Hepatocyte (in vitro differentiated cells): ENCODE measurements around the gene UHRF1.

Experiments
- EZH2 ChIP-seq: fragments of 200-600 bp; sonication (generic); IDR thresholded peaks from 2 replicates; pipeline ENCODE4 v1.6.1; 2016; ENCODE audit warnings: antibody characterized with exemption, mild to moderate bottlenecking, borderline replicate concordance
- EZH2phosphoT487 ChIP-seq: fragments of 200-600 bp; sonication (generic); IDR thresholded peaks from one replicate; pipeline ENCODE4 v1.6.1; 2018; ENCODE audit warnings: antibody characterized with exemption, mild to moderate bottlenecking, low read depth, moderate library complexity; ENCODE audit not compliant: unreplicated experiment, severe bottlenecking
- TF ChIP-seq, protein P1 (sequence below): fragments of 200-600 bp; sonication (generic); IDR thresholded peaks from 2 replicates; pipeline ENCODE4 v1.5.1; 2016; ENCODE audit warnings: antibody characterized with exemption, mild to moderate bottlenecking; ENCODE audit not compliant: poor library complexity

DNA sequence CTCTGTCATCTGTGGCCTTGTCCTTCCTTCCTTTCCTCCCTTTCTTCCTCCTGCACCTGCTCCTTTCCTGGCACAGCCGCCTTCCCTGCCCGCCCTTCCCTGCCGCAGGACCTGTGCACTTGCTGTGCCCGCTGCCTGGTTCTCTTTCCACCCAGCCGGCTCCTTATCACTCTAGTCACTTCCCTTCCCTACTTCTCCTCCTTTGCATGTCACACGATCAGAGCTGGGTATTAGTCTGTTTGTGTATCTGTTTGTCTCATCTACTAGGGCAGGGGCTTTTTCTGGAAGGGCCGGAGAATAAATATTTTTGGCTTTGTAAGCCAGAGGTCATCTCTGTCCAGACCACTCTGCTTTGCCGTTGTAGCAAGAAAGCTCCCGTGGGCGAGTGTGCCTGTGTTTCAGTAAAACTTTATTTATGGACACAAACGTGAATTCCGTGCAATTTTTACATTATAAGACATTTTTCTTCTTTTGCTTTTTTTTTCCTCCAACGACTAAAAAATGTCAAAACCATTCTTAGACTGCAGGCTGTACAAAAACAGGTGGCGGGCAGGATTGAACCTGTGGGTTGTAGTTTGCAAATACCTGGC lies 65.7 kb downstream of the UHRF1 start:
- TF ChIP-seq, protein P1, sequence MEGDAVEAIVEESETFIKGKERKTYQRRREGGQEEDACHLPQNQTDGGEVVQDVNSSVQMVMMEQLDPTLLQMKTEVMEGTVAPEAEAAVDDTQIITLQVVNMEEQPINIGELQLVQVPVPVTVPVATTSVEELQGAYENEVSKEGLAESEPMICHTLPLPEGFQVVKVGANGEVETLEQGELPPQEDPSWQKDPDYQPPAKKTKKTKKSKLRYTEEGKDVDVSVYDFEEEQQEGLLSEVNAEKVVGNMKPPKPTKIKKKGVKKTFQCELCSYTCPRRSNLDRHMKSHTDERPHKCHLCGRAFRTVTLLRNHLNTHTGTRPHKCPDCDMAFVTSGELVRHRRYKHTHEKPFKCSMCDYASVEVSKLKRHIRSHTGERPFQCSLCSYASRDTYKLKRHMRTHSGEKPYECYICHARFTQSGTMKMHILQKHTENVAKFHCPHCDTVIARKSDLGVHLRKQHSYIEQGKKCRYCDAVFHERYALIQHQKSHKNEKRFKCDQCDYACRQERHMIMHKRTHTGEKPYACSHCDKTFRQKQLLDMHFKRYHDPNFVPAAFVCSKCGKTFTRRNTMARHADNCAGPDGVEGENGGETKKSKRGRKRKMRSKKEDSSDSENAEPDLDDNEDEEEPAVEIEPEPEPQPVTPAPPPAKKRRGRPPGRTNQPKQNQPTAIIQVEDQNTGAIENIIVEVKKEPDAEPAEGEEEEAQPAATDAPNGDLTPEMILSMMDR, result no peak
- TF ChIP-seq EZH2phosphoT487, result no peak
- no peak for TF ChIP-seq EZH2
